T-helper 1 cell (primary cell): Measurements from ENCODE around the gene CTRB1.

ENCODE experiments used
- DNase-seq, 5 donors: peaks; one replicate each; pipeline ENCODE4 v3.0.0-alpha.2; 2012 to 2020
- total RNA-seq, 4 donors: gene quantifications; one replicate each; lab custom pipeline; 2026; lab: John Stamatoyannopoulos, UW

The CTRB1 gene
- total RNA-seq: 0 to 0.08 (median 0) reads per million in 4 donors

GRCh38 chr16:75218256-75219076 lies at the start of gene CTRB1:
Gene CTRB1 (plus strand): TSS chr16:75218988. CDS start chr16:75219008, 20 bp downstream.
- no peak for DNase-seq

- DNase-seq: no peak
These were observed 48.8 kb upstream of the CTRB1 start for GRCh38 chr16:75169899-75170405.

- DNase-seq: no peak
These were observed 46.2 kb upstream of the CTRB1 start for GRCh38 chr16:75172578-75172977.

GRCh38 chr16:75175074-75175473 lies 43.7 kb upstream of the CTRB1 start:
- DNase-seq: no peak

- no peak for DNase-seq
These were observed 41.9 kb upstream of the CTRB1 start for GRCh38 chr16:75176926-75177325.

- DNase-seq: no peak
These were observed 39.6 kb upstream of the CTRB1 start for GRCh38 chr16:75179208-75179607.

- DNase-seq: no peak
These were observed 37.2 kb upstream of the CTRB1 start for GRCh38 chr16:75181630-75182029.

- no peak for DNase-seq
These were observed 29.8 kb upstream of the CTRB1 start for GRCh38 chr16:75188832-75189477.

GRCh38 chr16:75189638-75190245 lies 29.0 kb upstream of the CTRB1 start:
- DNase-seq: no peak

GRCh38 chr16:75192606-75193264 lies 26.1 kb upstream of the CTRB1 start:
- DNase-seq: no peak

- DNase-seq: no peak
These were observed 25.5 kb upstream of the CTRB1 start for GRCh38 chr16:75193265-75193650.

- no peak for DNase-seq
These were observed 24.9 kb upstream of the CTRB1 start for GRCh38 chr16:75193730-75194444.

- DNase-seq: no peak
These were observed 22.7 kb upstream of the CTRB1 start for GRCh38 chr16:75195811-75196790.

- DNase-seq: no peak
These were observed 22.0 kb upstream of the CTRB1 start for GRCh38 chr16:75196836-75197235.

GRCh38 chr16:75197522-75198134 lies 21.2 kb upstream of the CTRB1 start:
- DNase-seq: no peak

- DNase-seq: no peak
These were observed 20.6 kb upstream of the CTRB1 start for GRCh38 chr16:75198135-75198600.

GRCh38 chr16:75202069-75202590 lies 16.7 kb upstream of the CTRB1 start:
- no peak for DNase-seq

GRCh38 chr16:75203096-75203495 lies 15.7 kb upstream of the CTRB1 start:
- DNase-seq: no peak

GRCh38 chr16:75203667-75204409 lies 14.9 kb upstream of the CTRB1 start:
- no peak for DNase-seq

- no peak for DNase-seq
These were observed 14.4 kb upstream of the CTRB1 start for GRCh38 chr16:75204410-75204758.
